LNCAP (cell line): ENCODE results near the gene NOC4L.

Source experiments
- CTCF ChIP-seq: fragments of 450-650 bp; IDR thresholded peaks from 2 replicates; pipeline ENCODE4 v1.5.1; 2017; ENCODE audit warnings: mild to moderate bottlenecking

Gene NOC4L

GRCh38 chr12:132182711-132183365, 38.6 kb downstream of the NOC4L start:
- no peak for TF ChIP-seq CTCF

DNA sequence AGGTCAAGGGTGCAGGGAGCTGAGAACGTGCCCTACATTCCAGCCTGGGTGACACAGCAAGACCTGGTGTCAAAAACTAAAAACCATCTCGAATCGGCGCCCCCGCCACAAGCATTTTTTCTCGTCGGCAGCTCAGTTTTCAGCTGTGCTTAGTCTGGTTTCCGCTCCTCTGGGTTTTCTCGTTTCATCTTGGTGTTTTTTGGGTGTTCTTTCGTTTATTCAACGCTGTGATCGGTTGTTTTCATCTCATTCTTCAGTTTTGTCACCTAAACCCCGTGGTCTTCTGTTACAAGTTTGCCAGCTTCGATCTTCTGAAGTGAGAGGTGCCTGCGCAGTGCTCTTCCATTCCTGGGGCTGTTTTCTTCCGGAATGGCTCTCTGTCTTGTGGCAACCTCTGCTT, 41.4 kb downstream of the NOC4L start:
- no peak for TF ChIP-seq CTCF

DNA sequence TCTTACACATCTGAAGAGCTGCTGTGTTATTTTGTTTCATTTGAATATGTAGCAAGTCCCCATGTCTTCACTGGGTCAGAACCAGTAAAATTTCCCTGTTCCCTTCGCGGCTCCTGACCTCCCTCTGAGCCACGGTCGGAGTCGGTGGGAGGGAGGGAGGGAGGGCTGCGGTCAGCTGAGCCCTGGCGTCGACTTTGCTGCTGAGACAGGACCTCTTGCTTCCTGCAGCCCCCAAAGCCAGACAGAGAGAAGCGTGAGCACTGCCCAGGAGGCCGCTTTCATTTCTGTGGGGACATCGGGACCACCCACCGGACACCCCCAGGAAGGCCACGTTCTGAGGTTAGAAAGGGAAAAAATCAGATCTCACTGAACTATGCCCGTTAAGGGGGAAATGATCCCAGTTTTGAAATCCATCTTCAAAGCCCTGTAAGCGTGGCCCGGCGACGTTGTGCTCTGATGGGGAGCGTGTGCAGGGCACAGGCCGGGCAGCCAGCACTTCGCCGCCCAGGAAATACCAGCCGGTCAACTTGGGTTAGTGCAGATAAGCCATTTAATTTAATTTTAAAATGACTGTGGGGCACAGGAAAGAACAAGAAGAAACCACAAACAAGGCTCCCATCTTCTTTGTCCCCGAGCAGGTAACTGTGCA, 42.1 kb downstream of the NOC4L start:
- no peak for TF ChIP-seq CTCF

DNA sequence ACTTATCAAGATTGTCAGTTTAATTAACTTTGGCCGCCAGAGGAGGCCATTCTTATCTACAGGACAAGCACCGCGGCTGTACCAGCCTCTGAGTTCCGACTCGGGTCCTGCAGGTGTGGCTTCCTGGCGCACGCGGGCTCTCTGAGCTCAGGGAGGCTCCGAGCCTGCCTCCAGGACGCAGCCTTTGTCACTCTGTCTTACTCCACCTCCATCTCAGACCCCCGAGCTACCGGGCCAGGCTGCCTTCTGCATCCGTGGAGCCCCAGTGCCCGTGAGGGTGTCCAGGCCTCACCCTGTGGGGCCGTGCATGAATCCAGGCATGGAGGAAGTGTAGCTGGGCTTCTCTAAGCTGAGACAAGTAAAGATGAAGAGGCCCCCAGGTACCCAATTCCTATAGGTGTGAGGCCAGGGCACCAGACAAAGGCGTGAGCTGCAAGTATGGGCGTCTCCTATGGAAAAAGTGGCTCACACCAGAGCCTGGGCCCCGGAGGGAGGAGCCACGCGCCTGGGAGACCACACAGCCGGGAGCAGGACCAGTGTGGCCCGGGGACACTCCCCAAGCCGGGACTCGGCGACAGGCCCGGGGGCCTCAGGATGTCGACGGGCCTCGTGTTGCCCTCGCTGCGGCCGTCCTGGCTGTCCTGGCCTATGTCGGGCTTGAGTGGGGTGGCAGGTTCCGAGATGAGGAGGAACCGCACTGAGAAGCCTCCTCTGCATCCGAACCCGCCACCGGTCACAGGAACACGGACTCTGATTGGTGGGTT, 42.8 kb downstream of the NOC4L start:
- no peak for TF ChIP-seq CTCF

DNA sequence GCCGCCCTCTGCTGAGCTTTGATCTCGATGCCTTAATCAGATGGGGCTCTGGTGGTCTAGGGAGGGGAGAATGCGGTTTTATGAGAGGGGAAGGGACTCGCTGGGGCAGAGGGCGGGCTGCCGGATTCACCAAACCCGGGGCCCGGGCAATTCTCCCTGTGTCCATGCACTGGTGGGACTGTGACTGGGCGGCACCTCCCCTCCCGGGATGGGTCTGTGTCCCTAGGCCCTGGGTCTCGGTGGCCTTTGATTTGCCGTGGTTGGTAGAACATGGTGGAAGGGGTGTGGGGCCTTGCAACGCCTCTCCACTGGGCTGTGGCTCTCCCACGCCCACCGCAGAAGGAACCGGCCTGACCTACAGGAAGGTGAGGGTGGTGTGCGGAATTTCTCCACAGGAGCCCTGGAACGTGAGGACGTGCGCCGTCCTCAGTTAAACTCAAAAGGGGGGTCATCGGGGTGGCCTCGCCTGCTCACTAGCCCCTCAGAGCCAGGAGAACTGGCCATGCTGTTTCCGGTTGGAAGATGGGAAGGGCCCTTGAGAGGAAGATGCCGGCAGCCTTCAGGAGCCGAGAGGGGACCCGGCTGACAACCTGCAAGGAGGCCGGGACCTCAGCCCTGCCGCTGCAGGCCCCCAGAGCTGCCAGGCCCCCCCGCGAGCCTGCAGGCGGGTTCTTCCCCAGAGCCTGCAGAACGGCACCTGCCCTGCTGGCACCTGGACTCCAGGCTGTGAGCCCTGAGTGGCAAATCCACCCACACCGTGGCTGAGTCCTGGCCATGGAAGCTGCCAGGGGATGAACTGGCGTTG, 43.6 kb downstream of the NOC4L start:
- TF ChIP-seq CTCF, result no peak

DNA sequence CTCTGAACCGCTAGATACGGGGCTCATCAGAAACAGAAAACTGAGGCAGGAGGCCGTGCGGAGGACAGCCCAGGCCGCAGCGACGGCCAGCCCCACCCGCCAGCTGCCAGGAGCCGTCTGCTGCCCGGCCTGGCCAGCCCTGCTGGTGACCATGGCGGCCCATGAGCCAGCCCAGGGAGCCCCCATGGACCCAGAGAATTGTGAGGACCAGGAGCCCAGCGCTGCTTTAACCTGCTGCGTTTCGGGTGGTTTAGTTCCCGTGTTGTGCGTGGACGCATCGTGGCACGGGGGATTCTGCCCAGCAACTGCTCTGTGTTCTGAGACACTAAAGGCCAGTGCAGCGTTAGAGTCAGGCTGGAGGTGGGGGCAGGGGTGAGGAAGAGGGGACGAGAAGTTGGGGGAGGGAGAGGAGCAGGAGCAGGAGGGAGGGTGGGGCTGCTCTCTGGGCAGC, 44.2 kb downstream of the NOC4L start:
- TF ChIP-seq CTCF, result no peak

- TF ChIP-seq CTCF, result no peak
Measured at GRCh38 chr12:132188916-132189325, 44.7 kb downstream of the NOC4L start.
